ENCODE measurements around the gene CSF2. TPM values are rescaled to one million over a fixed set of nuclear protein-coding genes. Genes with fewer than 3 reads are reported as not detected.
"Not testable (repeated sequence)": the region's sequence is repeated elsewhere in the genome, so short reads cannot be mapped to it uniquely, and the experiment has no call there.

The CSF2 gene
- total and polyA plus RNA-seq, 2 donors, result not detected

GRCh38 chr5:132108957-132109356 is 35.4 kb downstream of the CSF2 start:
- not testable (repeated sequence) for H3K36me3 ChIP-seq (ENCODE audit: insufficient read depth); DNase-seq (ENCODE audit: extremely low spot score); H3K4me3 ChIP-seq (ENCODE audit: low read depth, low read length); H3K4me1 ChIP-seq (ENCODE audit: insufficient read depth); H3K27ac ChIP-seq (ENCODE audit: low read depth)
- 96% methylated on average over 4 of the region's 4 CpGs for WGBS

- Histone ChIP-seq H3K27ac (ENCODE audit: low read depth) (no peak overlapping the region), H3K36me3 (ENCODE audit: insufficient read depth) (no peaks in the 10 kb centered on the region), H3K4me1 (ENCODE audit: insufficient read depth) (no peaks in the 10 kb centered on the region), H3K4me3 (ENCODE audit: low read depth, low read length) (no peak overlapping the region)
- no peak for DNase-seq (ENCODE audit: extremely low spot score)
- WGBS, result 70% methylated on average over 3 of the region's 3 CpGs
Measured at GRCh38 chr5:132109494-132110053, 36.0 kb downstream of the CSF2 start.

GRCh38 chr5:132110195-132110594 is 36.6 kb downstream of the CSF2 start:
- WGBS, result 65% methylated on average over 3 of the region's 3 CpGs
- no peak for DNase-seq (ENCODE audit: extremely low spot score)
- no peaks in the 10 kb centered on the region for H3K4me1 ChIP-seq (ENCODE audit: insufficient read depth)
- H3K4me3 ChIP-seq (ENCODE audit: low read depth, low read length), result no peak overlapping the region
- H3K36me3 ChIP-seq (ENCODE audit: insufficient read depth), result no peaks in the 10 kb centered on the region
- no peak overlapping the region for H3K27ac ChIP-seq (ENCODE audit: low read depth)

GRCh38 chr5:132110930-132111329 is 37.3 kb downstream of the CSF2 start:
- Histone ChIP-seq H3K27ac (ENCODE audit: low read depth) (no peak overlapping the region), H3K4me3 (ENCODE audit: low read depth, low read length) (no peak overlapping the region), H3K4me1 (ENCODE audit: insufficient read depth) (no peaks in the 10 kb centered on the region), H3K36me3 (ENCODE audit: insufficient read depth) (no peaks in the 10 kb centered on the region)
- no peak for DNase-seq (ENCODE audit: extremely low spot score)

GRCh38 chr5:132112111-132112510 is 38.5 kb downstream of the CSF2 start:
- no peak overlapping the region for H3K27ac ChIP-seq (ENCODE audit: low read depth)
- no peaks in the 10 kb centered on the region for H3K36me3 ChIP-seq (ENCODE audit: insufficient read depth)
- no peak overlapping the region for H3K4me3 ChIP-seq (ENCODE audit: low read depth, low read length)
- no peak for DNase-seq (ENCODE audit: extremely low spot score)
- WGBS, result 86% methylated on average over 3 of the region's 3 CpGs
- H3K4me1 ChIP-seq (ENCODE audit: insufficient read depth), result no peaks in the 10 kb centered on the region

GRCh38 chr5:132114150-132115121 is 40.8 kb downstream of the CSF2 start:
- no peaks in the 10 kb centered on the region for H3K4me1 ChIP-seq (ENCODE audit: insufficient read depth)
- WGBS, result 77% methylated on average over 4 of the region's 4 CpGs
- H3K27ac ChIP-seq (ENCODE audit: low read depth), result no peak overlapping the region
- no peak for DNase-seq (ENCODE audit: extremely low spot score)
- H3K4me3 ChIP-seq (ENCODE audit: low read depth, low read length), result no peak overlapping the region
- H3K36me3 ChIP-seq (ENCODE audit: insufficient read depth), result no peaks in the 10 kb centered on the region

- H3K36me3 ChIP-seq (ENCODE audit: insufficient read depth), result no peaks in the 10 kb centered on the region
Measured at GRCh38 chr5:132115375-132115774, 41.8 kb downstream of the CSF2 start.

GRCh38 chr5:132116072-132116471 is 42.5 kb downstream of the CSF2 start:
- no peak for DNase-seq (ENCODE audit: extremely low spot score)
- Histone ChIP-seq H3K4me1 (ENCODE audit: insufficient read depth) (no peaks in the 10 kb centered on the region), H3K36me3 (ENCODE audit: insufficient read depth) (no peaks in the 10 kb centered on the region), H3K27ac (ENCODE audit: low read depth) (no peak overlapping the region), H3K4me3 (ENCODE audit: low read depth, low read length) (no peak overlapping the region)
- WGBS, result 90% methylated on average over 2 of the region's 2 CpGs

More at GRCh38 chr5:132115375-132115774, 41.8 kb downstream of the CSF2 start:
- 91% methylated on average over 1 of the region's 1 CpG for WGBS
- Histone ChIP-seq H3K27ac (ENCODE audit: low read depth) (no peak overlapping the region), H3K4me1 (ENCODE audit: insufficient read depth) (no peaks in the 10 kb centered on the region), H3K4me3 (ENCODE audit: low read depth, low read length) (no peak overlapping the region)
- no peak for DNase-seq (ENCODE audit: extremely low spot score)

GRCh38 chr5:132116909-132117489 is 43.4 kb downstream of the CSF2 start:
- not testable (repeated sequence) for DNase-seq (ENCODE audit: extremely low spot score); H3K4me1 ChIP-seq (ENCODE audit: insufficient read depth); H3K36me3 ChIP-seq (ENCODE audit: insufficient read depth); H3K27ac ChIP-seq (ENCODE audit: low read depth); H3K4me3 ChIP-seq (ENCODE audit: low read depth, low read length)
- WGBS, result 58% methylated on average over 3 of the region's 3 CpGs

GRCh38 chr5:132120717-132121116 is 47.1 kb downstream of the CSF2 start:
- H3K36me3 ChIP-seq (ENCODE audit: insufficient read depth); DNase-seq (ENCODE audit: extremely low spot score); H3K4me1 ChIP-seq (ENCODE audit: insufficient read depth); H3K27ac ChIP-seq (ENCODE audit: low read depth); H3K4me3 ChIP-seq (ENCODE audit: low read depth, low read length): not testable (repeated sequence)
- 78% methylated on average over 3 of the region's 3 CpGs for WGBS

- H3K4me1 ChIP-seq (ENCODE audit: insufficient read depth); H3K27ac ChIP-seq (ENCODE audit: low read depth); H3K4me3 ChIP-seq (ENCODE audit: low read depth, low read length); DNase-seq (ENCODE audit: extremely low spot score); H3K36me3 ChIP-seq (ENCODE audit: insufficient read depth): not testable (repeated sequence)
- 87% methylated on average over 3 of the region's 3 CpGs for WGBS
Measured at GRCh38 chr5:132122971-132123370, 49.4 kb downstream of the CSF2 start.

- H3K4me1 ChIP-seq (ENCODE audit: insufficient read depth); DNase-seq (ENCODE audit: extremely low spot score); H3K36me3 ChIP-seq (ENCODE audit: insufficient read depth); H3K4me3 ChIP-seq (ENCODE audit: low read depth, low read length); H3K27ac ChIP-seq (ENCODE audit: low read depth): not testable (repeated sequence)
- 91% methylated on average over 4 of the region's 4 CpGs for WGBS
Measured at GRCh38 chr5:132123578-132123977, 50.0 kb downstream of the CSF2 start.
